Esophagus muscularis mucosa (tissue), 4 donors: ENCODE data around the gene POMT2. TPM values are rescaled to one million over a fixed set of nuclear protein-coding genes. Genes with fewer than 3 reads are reported as not detected.

Experiments used
- DNase-seq: peaks from one replicate; pipeline ENCODE4 v3.0.0-alpha.2; 2017; ENCODE audit errors: extremely low spot score
- H3K27ac ChIP-seq, 4 donors: fragments of 200-600 bp; sonication (generic); replicated peaks in 1 of 4; 1 replicate in 3 of 4; 2 replicates in 1 of 4; pipeline ENCODE4 v1.5.1; 2016 to 2019; ENCODE audit warnings: mild to moderate bottlenecking in 1 of 4
- H3K27me3 ChIP-seq, 4 donors: fragments of 200-600 bp; sonication (generic); one replicate each; pipeline versions ENCODE4 v1.5.1 to v1.6.0; 2016 to 2019
- H3K36me3 ChIP-seq, 4 donors: fragments of 200-600 bp; sonication (generic); one replicate each; pipeline ENCODE4 v1.5.1; 2016 to 2019
- H3K4me1 ChIP-seq, 4 donors: fragments of 200-600 bp; sonication (generic); one replicate each; pipeline ENCODE4 v1.5.1; 2016 to 2019
- H3K4me3 ChIP-seq, 4 donors: fragments of 200-600 bp; sonication (generic); 1 replicate in 2 of 4; 2 replicates in 2 of 4; pipeline ENCODE4 v1.5.1; 2016 to 2019; ENCODE audit warnings: mild to moderate bottlenecking in 4 of 4, moderate library complexity in 1 of 4
- H3K9me3 ChIP-seq, 4 donors: fragments of 200-600 bp; sonication (generic); 1 replicate in 3 of 4; 2 replicates in 1 of 4; pipeline ENCODE4 v1.5.1; 2016 to 2019
- EP300 ChIP-seq: sonication (generic); formaldehyde crosslinking; IDR thresholded peaks from one replicate; pipeline ENCODE4 v1.6.1; 2017; ENCODE audit warnings: antibody characterized with exemption
- POLR2A ChIP-seq: fragments of 450-650 bp; IDR thresholded peaks from one replicate; pipeline ENCODE4 v1.6.1; 2017; ENCODE audit warnings: antibody characterized with exemption, moderate library complexity, mild to moderate bottlenecking, low read depth
- POLR2AphosphoS5 ChIP-seq, 2 donors: sonication (generic); formaldehyde crosslinking; IDR thresholded peaks; one replicate each; pipeline ENCODE4 v1.6.1; 2017; ENCODE audit warnings: antibody characterized with exemption in 2 of 2
- WGBS: methylation state at CpG from one replicate; pipeline ENCODE4 v1.1.5; 2018; 5-methylcytosine and 5-hydroxymethylcytosine counted together
- intact Hi-C: fragments of 100-400 bp; cut with DNase I; formaldehyde crosslinking; loops from one replicate; pipeline ENCODE4 v1.15.1; 2023
- total RNA-seq, 4 donors: library from RNA; depleted of rRNA; stranded (reverse); fragments of >200 nt; gene quantifications; one replicate each; pipeline versions ENCODE4 v1.1.0 to v1.2.1, GENCODE V29; 2016
- TF ChIP-seq, protein P1 (sequence below), 3 experiments: fragments of 200-600 bp in 2 of 3; fragments of 450-650 bp in 1 of 3; sonication (generic) in 2 of 3; IDR thresholded peaks; one replicate each; pipeline ENCODE4 v1.5.1; 2017 to 2019; ENCODE audit warnings: antibody characterized with exemption in 3 of 3, mild to moderate bottlenecking in 2 of 3, moderate library complexity in 1 of 3

The POMT2 gene
- total RNA-seq, 4 donors from 2014 or later = 13.3 to 29.2 (median 14.5) TPM

DNA sequence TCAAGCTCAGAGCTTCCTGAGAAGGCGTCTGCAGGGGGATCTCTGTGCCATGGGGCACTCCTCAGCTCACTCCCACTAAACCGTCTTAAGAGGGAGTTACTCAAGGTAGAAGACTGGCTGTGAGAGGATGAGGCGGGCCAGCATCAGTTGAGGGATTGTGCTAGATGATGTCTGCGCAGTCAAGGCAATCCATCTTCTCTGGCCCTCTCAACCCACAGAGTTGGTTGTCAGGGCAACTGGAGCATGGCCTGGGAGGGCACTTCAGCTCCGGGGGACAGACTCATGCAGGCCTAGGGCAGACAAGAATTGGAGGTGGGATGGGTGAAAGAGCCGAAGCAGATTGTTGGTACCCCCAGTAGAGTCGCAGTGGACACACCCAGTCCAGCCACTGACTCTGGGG, 9.2 kb upstream of the POMT2 start:
- H3K9me3 ChIP-seq = no peaks in the 10 kb centered on the region

DNA sequence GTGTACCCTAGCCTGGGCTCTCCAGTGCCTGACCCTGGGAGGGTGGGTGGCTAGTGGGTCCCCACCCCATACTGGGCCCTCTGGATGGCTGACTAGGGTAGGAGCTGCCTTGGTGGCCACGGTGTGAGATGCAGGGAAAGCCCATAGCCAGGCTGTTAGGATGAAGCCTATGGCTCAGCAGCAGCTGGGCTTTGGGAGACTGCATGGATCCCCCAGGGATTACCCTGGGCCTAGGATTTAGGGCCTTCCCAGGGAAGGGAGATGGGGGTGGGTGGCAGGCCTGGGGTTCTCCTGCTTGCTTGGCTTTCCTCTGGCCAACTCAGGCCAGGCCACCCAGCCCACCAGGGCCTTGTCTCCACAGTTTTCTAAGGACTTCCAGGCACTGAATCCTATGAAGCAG, 6.4 kb upstream of the POMT2 start:
- H3K27ac ChIP-seq = no peak overlapping the region
- intact Hi-C loops = no loop called here
- H3K27me3 ChIP-seq = no peaks in the 10 kb centered on the region
- no peaks in the 10 kb centered on the region for H3K36me3 ChIP-seq
- no peak overlapping the region for H3K4me3 ChIP-seq
- no peak for DNase-seq
- no CpG with 5 or more reads among the region's 1 CpG for WGBS
- no peak for TF ChIP-seq EP300
- TF ChIP-seq POLR2A = no peak
- TF ChIP-seq, protein P1, sequence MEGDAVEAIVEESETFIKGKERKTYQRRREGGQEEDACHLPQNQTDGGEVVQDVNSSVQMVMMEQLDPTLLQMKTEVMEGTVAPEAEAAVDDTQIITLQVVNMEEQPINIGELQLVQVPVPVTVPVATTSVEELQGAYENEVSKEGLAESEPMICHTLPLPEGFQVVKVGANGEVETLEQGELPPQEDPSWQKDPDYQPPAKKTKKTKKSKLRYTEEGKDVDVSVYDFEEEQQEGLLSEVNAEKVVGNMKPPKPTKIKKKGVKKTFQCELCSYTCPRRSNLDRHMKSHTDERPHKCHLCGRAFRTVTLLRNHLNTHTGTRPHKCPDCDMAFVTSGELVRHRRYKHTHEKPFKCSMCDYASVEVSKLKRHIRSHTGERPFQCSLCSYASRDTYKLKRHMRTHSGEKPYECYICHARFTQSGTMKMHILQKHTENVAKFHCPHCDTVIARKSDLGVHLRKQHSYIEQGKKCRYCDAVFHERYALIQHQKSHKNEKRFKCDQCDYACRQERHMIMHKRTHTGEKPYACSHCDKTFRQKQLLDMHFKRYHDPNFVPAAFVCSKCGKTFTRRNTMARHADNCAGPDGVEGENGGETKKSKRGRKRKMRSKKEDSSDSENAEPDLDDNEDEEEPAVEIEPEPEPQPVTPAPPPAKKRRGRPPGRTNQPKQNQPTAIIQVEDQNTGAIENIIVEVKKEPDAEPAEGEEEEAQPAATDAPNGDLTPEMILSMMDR (IDR thresholded peaks at IDR 0.05) = no peak
- no peak for TF ChIP-seq POLR2AphosphoS5 (IDR thresholded peaks at IDR 0.05)
- H3K4me1 ChIP-seq = peaks cover 4 to 6% (median 5%) of the 10 kb centered on the region in 4 donors
- H3K9me3 ChIP-seq = no peaks in the 10 kb centered on the region

More for the DNA sequence above, 9.2 kb upstream of the POMT2 start:
- no peak for TF ChIP-seq POLR2AphosphoS5 (IDR thresholded peaks at IDR 0.05)
- TF ChIP-seq, protein P1 (IDR thresholded peaks at IDR 0.05) = no peak
- no peaks in the 10 kb centered on the region for H3K4me1 ChIP-seq
- no peaks in the 10 kb centered on the region for H3K27me3 ChIP-seq
- no peak overlapping the region for H3K4me3 ChIP-seq
- no peaks in the 10 kb centered on the region for H3K36me3 ChIP-seq
- intact Hi-C loops = no loop called here
- no peak overlapping the region for H3K27ac ChIP-seq
- 85% methylated on average over 7 of the region's 7 CpGs for WGBS
- DNase-seq = no peak

DNA sequence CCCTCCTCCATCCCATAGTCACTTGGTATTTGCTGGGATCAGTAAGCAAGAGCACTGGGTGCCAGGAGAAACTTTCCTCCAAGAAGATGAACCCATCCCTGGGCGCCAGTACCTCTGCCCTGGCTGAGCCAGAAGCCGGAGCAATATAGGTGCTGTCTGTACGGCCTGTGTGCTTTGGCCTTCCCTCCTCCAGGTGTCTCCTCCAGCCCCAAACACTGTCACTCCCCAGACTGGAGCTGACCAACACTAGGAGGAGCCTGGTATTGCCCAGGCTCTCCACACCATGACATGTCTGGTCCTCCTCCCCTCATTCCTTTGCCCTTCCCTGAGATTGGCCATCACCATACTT, 5.0 kb upstream of the POMT2 start:
- intact Hi-C loops = no loop called here
- peaks cover 6 to 10% (median 8%) of the 10 kb centered on the region in 4 donors for H3K4me1 ChIP-seq
- no peaks in the 10 kb centered on the region for H3K9me3 ChIP-seq
- WGBS = 100% methylated on average over 3 of the region's 3 CpGs
- TF ChIP-seq, protein P1 (IDR thresholded peaks at IDR 0.05) = no peak
- TF ChIP-seq POLR2AphosphoS5 (IDR thresholded peaks at IDR 0.05) = no peak
- no peak for TF ChIP-seq EP300
- no peak for TF ChIP-seq POLR2A
- no peaks in the 10 kb centered on the region for H3K27me3 ChIP-seq
- no peak for DNase-seq
- no peaks in the 10 kb centered on the region for H3K36me3 ChIP-seq
- H3K27ac ChIP-seq = no peak overlapping the region
- no peak overlapping the region for H3K4me3 ChIP-seq

DNA sequence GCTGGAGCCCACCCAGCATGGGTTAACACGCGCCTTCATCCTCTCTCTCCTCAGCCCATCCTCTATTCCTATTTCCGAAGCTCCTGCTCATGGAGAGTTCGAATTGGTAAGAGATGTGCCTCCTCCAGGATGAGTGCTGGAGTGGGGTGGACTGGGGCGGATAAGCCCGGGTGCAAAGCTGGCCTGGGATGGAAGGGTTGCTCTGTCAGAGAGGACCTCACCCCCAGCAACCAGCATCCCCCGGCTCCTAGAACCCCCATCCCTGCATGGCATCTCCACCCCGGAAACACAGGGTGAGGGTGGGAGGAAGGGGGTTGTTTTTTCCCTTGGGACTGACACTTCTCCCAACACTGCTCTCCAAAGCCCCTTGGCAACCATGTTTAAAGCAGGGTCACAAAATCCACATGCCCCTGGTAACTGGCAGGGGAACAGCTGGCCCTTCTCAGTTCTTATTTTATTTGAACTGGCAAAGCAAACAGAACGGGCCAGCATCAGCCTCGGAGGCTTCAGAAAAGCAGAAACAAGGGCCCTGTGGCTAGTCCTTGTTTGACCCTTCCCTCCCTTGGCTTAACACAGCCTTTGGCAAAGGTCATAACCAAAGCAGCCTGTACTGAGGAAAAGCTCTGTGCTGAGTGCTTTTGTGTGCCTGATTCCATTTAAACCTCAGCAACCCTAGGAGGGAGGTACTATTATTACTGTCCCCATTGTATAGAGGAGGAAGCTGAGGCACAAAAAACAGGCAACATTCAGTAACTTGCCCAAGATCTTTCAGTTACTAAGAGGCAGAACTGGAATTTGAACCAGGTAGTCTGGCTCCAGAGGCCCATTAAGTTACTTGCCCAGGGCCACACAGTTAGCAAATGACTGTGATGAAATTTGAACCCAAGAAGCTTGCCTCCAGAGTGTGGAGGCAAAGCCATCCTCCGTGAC, 4.4 kb upstream of the POMT2 start:
- 80% methylated on average over 9 of the region's 11 CpGs for WGBS
- intact Hi-C loops = loop anchor here (5.0 kb wide), 3 partner anchors 52 to 292 kb away; partner anchors contain the start of genes AHSA1, SAMD15, SPTLC2 and TMED8
- no peak overlapping the region for H3K4me3 ChIP-seq
- H3K36me3 ChIP-seq = no peaks in the 10 kb centered on the region
- H3K27ac ChIP-seq = no peak overlapping the region
- peaks cover 6 to 11% (median 8%) of the 10 kb centered on the region in 4 donors for H3K4me1 ChIP-seq
- H3K9me3 ChIP-seq = no peaks in the 10 kb centered on the region
- H3K27me3 ChIP-seq = no peaks in the 10 kb centered on the region
- no peak for TF ChIP-seq POLR2A
- no peak for TF ChIP-seq EP300
- TF ChIP-seq, protein P1 (IDR thresholded peaks at IDR 0.05) = no peak
- no peak for TF ChIP-seq POLR2AphosphoS5 (IDR thresholded peaks at IDR 0.05)
- DNase-seq = no peak
